SU-DHL-6 (cell line): ENCODE results near the gene AGAP1.

ENCODE experiments used
- CTCF ChIP-seq: fragments of 200-600 bp; sonication (generic); IDR thresholded peaks from one replicate; pipeline ENCODE4 v1.5.1; 2017; ENCODE audit warnings: antibody characterized with exemption, mild to moderate bottlenecking, low read length, moderate library complexity; ENCODE audit not compliant: insufficient read depth, poor library complexity, severe bottlenecking
- EZH2phosphoT487 ChIP-seq: fragments of 200-600 bp; sonication (generic), shearing (Covaris generic); conservative IDR thresholded peaks from 2 replicates; pipeline ENCODE4 v1.6.1; 2018; ENCODE audit warnings: mild to moderate bottlenecking, antibody characterized with exemption, low read length, moderate library complexity, mixed read lengths

- no peak for TF ChIP-seq CTCF
- no peak for TF ChIP-seq EZH2phosphoT487
Observed at GRCh38 chr2:235789552-235789951, 295.7 kb downstream of the AGAP1 start.
